MCF 10A (cell line): Measurements from ENCODE around the gene NDUFS5. TPM values are rescaled to one million over a fixed set of nuclear protein-coding genes. Genes with fewer than 3 reads are reported as not detected.

Experiments
- BruUV-seq: library from RNA; stranded (reverse); fragments of 400-500 nt; replicated peaks from 2 replicates; lab custom pipeline; 2021; lab: Mats Ljungman, UMichigan
- CTCF ChIA-PET: fragments of 300-600 bp; sonication (Branson Sonifier 250); formaldehyde crosslinking; extraction: SDS; loops from one replicate; lab custom pipeline; 2021; ENCODE audit warnings: antibody characterized with exemption, inconsistent platforms; lab: Yijun Ruan, JAX
- POLR2A ChIA-PET: fragments of 300-600, 350-650 bp; sonication (Branson Sonifier 250); formaldehyde crosslinking; extraction: SDS; loops from one replicate; lab custom pipeline; 2020; ENCODE audit warnings: antibody characterized with exemption, inconsistent platforms; lab: Yijun Ruan, JAX
- DNase-seq: peaks from one replicate; pipeline ENCODE4 v3.0.0-alpha.2; 2018; ENCODE audit not compliant: unreplicated experiment
- H3K27ac Mint-ChIP-seq: one replicate; pipeline ENCODE4 v1.8.0; 2022; ENCODE audit warnings: mild to moderate bottlenecking, low read depth, mixed read lengths; ENCODE audit not compliant: unreplicated experiment
- H3K27me3 Mint-ChIP-seq: one replicate; pipeline ENCODE4 v1.8.0; 2022; ENCODE audit warnings: mixed read lengths; ENCODE audit not compliant: insufficient read depth, unreplicated experiment
- H3K36me3 Mint-ChIP-seq: one replicate; pipeline ENCODE4 v1.8.0; 2022; ENCODE audit warnings: mild to moderate bottlenecking, moderate library complexity, mixed read lengths; ENCODE audit not compliant: insufficient read depth, unreplicated experiment
- H3K4me1 Mint-ChIP-seq: one replicate; pipeline ENCODE4 v1.8.0; 2022; ENCODE audit warnings: mixed read lengths; ENCODE audit not compliant: insufficient read depth, unreplicated experiment
- H3K4me3 Mint-ChIP-seq: one replicate; pipeline ENCODE4 v1.8.0; 2022; ENCODE audit warnings: mild to moderate bottlenecking, moderate library complexity, mixed read lengths; ENCODE audit not compliant: unreplicated experiment
- H3K9me3 Mint-ChIP-seq: one replicate; pipeline ENCODE4 v1.8.0; 2022; ENCODE audit warnings: mixed read lengths; ENCODE audit not compliant: unreplicated experiment
- intact Hi-C: fragments of 100-400 bp; cut with micrococcal nuclease; formaldehyde crosslinking; loops from 2 replicates; pipeline ENCODE4 v1.14.1; 2022
- total RNA-seq: library from RNA; stranded (reverse); gene quantifications from 2 replicates; pipeline ENCODE4 v1.2.3, GENCODE V29; 2022
- TF ChIP-seq, protein P1 (sequence below): fragments of 200-600 bp; IDR thresholded peaks from one replicate; pipeline ENCODE4 v1.8.0; 2022; ENCODE audit warnings: antibody characterized with exemption, mild to moderate bottlenecking; ENCODE audit not compliant: unreplicated experiment

NDUFS5 gene
- total RNA-seq, 1 experiment from 2014 or later = 233 TPM

DNA sequence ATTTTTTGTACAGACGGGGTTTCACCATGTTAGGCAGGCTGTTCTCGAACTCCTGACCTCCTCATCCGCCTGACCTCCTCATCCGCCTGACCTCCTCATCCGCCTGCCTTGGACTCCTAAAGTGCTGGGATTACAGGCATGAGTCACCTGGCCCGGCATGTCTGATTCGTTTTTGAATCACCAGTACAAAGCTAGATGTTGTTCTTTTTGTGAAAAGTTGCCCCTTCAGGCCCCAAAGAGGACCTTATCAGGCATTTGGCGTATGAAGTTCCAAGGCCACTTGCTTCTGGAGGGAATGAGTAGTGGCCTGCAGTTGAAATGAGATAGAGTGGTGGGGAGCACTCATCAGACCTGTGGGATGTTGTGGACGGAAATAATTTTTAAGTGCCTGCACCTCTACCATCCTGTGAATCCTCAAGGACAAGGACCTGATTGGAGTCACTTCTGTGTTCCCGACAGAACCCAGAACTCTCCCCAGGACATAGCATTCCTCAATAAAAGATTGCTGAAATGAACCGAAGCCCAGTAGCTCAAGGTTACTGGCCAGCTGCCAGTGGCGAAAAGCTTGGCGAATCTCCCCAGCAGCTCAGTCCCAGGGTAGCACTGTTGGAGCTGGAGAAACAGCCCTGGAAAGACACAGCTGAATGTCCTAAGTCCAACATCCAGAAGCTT is 50.1 kb downstream of the NDUFS5 start:
- intact Hi-C loops = no loop called here
- Mint-ChIP-seq H3K36me3 (no peaks in the 10 kb centered on the region), H3K27me3 (no peaks in the 10 kb centered on the region), H3K4me3 (no peak overlapping the region), H3K27ac (no peak overlapping the region), H3K4me1 (no peaks in the 10 kb centered on the region), H3K9me3 (no peaks in the 10 kb centered on the region)
- BruUV-seq = no TSS peak
- peak; percentile 38 for DNase-seq
- CTCF ChIA-PET = interaction anchor here (0.6 to 4.5 kb wide), 2 partner anchors 22 to 44 kb away, joined by 3 to 25 read pairs; no protein-coding TSS in a partner anchor
- TF ChIP-seq, protein P1, sequence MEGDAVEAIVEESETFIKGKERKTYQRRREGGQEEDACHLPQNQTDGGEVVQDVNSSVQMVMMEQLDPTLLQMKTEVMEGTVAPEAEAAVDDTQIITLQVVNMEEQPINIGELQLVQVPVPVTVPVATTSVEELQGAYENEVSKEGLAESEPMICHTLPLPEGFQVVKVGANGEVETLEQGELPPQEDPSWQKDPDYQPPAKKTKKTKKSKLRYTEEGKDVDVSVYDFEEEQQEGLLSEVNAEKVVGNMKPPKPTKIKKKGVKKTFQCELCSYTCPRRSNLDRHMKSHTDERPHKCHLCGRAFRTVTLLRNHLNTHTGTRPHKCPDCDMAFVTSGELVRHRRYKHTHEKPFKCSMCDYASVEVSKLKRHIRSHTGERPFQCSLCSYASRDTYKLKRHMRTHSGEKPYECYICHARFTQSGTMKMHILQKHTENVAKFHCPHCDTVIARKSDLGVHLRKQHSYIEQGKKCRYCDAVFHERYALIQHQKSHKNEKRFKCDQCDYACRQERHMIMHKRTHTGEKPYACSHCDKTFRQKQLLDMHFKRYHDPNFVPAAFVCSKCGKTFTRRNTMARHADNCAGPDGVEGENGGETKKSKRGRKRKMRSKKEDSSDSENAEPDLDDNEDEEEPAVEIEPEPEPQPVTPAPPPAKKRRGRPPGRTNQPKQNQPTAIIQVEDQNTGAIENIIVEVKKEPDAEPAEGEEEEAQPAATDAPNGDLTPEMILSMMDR = no peak
- POLR2A ChIA-PET = interaction anchor here (0.6 to 1.2 kb wide), 3 partner anchors 193 to 217 kb away, joined by 3 to 4 read pairs (median 4); no protein-coding TSS in a partner anchor

DNA sequence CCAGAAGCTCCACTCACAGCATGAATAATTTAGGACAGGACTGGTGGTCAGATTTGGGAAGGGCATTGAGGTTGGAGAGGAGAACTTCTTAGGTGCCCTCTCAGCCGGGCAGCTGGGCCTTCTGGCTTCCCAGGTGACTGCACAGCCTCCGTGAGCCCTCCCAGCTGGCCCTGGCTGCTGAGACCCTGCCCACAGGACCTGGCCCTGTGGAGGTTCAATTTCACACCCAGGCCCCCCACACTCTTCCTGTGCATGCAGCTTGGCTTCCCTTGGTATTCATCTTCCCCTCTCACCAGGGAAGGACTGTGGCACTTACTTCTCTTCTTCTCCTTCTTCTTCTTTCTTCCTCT is 50.6 kb downstream of the NDUFS5 start:
- no peaks in the 10 kb centered on the region for H3K9me3 Mint-ChIP-seq
- no peak overlapping the region for H3K4me3 Mint-ChIP-seq
- BruUV-seq = no TSS peak
- no peaks in the 10 kb centered on the region for H3K27me3 Mint-ChIP-seq
- no peak for DNase-seq
- intact Hi-C loops = no loop called here
- no peak overlapping the region for H3K27ac Mint-ChIP-seq
- POLR2A ChIA-PET = interaction anchor here (1.1 kb wide), 1 partner anchor 218 kb away, joined by 3 read pairs; no protein-coding TSS in a partner anchor
- CTCF ChIA-PET = interaction anchor here (4.5 kb wide), 1 partner anchor 22 kb away, joined by 25 read pairs; no protein-coding TSS in a partner anchor
- no peaks in the 10 kb centered on the region for H3K4me1 Mint-ChIP-seq
- no peaks in the 10 kb centered on the region for H3K36me3 Mint-ChIP-seq
- TF ChIP-seq, protein P1 = no peak

DNA sequence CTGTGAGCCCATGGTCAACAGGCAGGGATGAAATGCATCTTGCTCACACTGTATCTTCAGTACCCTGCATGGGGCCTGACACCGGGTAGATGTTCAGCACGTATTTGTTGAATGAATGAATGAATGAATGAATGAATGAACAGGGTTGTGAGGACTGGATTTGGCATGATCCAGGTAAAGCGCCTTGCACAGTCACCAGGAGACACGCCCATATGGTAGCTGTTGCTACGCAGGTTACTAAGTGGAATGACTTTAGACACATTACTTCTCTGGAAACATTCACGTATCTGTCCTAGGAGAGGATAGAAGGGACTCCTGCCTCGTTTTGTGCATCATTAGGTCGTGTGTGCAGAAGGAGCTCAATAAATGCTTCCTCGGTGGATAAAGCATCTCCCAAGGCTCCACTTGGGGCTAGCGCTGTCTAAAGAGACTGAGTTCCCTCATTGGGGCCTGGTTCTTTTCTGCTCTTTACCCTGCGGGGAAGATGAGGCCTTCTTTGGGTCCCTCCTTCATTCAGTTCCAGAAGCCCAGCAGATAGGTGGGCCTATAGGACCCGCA is 54.2 kb downstream of the NDUFS5 start:
- intact Hi-C loops = no loop called here
- no peak for DNase-seq
- TF ChIP-seq, protein P1 = no peak
- H3K9me3 Mint-ChIP-seq = no peaks in the 10 kb centered on the region
- no TSS peak for BruUV-seq
- ChIA-PET CTCF (interaction anchor here (1.4 kb wide), 1 partner anchor 11 kb away, joined by 3 read pairs; no protein-coding TSS in a partner anchor), POLR2A (interaction anchor here (1.1 kb wide), 1 partner anchor 9 kb away, joined by 3 read pairs; no protein-coding TSS in a partner anchor)
- no peaks in the 10 kb centered on the region for H3K4me1 Mint-ChIP-seq
- no peak overlapping the region for H3K27ac Mint-ChIP-seq
- peaks cover 11% of the 10 kb centered on the region for H3K27me3 Mint-ChIP-seq
- H3K36me3 Mint-ChIP-seq = no peaks in the 10 kb centered on the region
- peak overlapping the region; percentile 39 for H3K4me3 Mint-ChIP-seq

DNA sequence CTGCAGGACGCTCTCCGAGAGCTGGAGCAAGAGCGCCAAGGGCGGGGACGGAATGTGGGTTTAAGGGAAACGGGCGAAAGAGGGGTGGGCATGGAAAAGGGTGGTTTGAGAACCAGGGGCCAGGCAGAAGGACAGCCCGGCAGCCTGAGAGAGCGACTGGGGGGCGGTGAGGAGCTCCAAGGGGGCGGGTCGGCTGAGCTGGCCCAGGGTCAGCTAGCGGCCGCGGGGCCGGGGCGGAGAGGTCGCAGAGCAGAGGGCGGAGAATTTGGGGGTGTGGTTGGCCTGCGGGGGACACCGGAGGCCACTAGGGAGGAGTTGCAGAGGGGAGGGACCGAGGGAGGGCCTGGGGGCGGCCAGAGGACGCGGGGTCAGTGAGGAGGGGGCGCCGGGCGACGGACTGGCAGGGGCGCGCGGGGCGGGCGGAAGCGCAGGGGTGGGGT is 54.7 kb downstream of the NDUFS5 start:
- Mint-ChIP-seq H3K27ac (no peak overlapping the region), H3K27me3 (peaks cover 11% of the 10 kb centered on the region), H3K36me3 (no peaks in the 10 kb centered on the region), H3K4me1 (no peaks in the 10 kb centered on the region), H3K4me3 (peak overlapping the region; percentile 39), H3K9me3 (no peaks in the 10 kb centered on the region)
- TF ChIP-seq, protein P1 = no peak
- intact Hi-C loops = no loop called here
- ChIA-PET CTCF (interaction anchor here (0.5 kb wide), 1 partner anchor 258 kb away, joined by 3 read pairs; no protein-coding TSS in a partner anchor), POLR2A (interaction anchor here (1.1 kb wide), 1 partner anchor 9 kb away, joined by 3 read pairs; no protein-coding TSS in a partner anchor)
- no peak for DNase-seq
- no TSS peak for BruUV-seq
